GM18861 (cell line): Measurements from ENCODE around the gene FHL3.

Experiments
- ATAC-seq: cut with Tn5 transposase; IDR thresholded peaks from one replicate; pipeline ENCODE4 v1.9.1; 2021; ENCODE audit not compliant: unreplicated experiment

FHL3 gene

DNA sequence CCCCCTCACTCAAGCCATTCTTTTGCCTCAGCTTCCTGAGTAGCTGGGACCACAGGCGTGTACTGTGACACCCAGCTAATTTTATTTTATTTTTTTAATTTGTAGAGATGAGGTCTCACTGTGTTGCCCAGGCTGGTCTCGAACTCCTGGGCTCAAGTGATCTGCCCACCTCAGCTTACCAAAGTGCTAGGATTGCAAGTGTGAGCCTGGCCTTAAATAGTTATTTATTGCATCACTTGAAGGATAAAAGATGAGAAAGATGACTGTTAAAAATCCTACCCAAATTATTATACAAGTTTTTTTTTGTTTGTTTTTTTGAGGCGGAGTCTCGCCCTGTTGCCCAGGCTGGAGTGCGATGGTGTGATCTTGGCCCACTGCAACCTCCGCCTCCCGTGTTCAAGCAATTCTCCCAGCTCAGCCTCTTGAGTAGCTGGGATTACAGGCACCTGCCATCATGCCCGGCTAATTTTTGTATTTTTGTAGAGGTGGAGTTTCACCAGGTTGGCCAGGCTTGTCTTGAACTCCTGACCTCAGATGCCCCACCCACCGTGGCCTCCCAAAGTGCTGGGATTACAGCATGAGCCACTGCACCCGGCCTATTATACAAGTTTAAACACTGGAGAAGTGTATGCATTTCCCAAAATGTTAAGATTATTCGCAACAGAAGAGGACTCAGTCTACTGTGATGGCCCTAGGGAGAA, 9.6 kb upstream of the FHL3 start:
- no peak for ATAC-seq

DNA sequence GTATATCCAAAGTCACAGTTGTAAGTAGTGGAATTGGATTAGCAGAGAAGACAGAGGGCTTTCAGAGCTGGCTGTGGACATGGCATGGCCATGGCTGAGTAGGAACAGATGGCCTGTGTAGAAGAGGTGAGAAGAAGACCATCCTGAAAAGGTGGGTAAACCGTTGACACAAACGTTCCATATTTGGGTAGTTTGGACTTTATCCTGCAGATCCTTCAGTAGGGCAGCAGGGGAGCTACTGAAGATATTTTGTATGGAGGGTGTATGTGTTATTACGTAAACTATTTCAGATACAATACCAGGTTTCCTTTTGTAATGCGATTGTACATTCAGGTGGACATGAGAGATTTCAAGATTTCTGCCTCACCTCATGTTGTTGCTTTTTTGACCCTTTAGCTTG, 8.9 kb upstream of the FHL3 start:
- no peak for ATAC-seq

DNA sequence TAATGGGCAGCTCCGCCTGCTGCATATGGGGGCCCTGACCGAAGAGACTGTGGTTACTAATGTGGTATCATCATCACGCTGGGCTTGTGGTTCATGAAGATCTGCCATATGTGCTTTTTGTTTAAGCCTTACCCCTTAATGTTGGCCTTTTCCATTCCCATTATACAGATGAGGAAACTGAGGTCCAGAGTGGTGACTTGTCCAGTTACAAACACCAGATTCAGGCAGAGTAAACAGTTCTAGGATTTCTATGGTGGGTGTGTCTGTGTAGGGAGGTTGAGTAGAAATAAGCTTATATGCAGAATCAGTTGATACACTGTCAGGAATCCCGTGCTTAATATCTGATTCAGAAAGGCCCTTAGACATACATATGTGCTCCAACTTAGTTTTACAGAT, 7.9 kb upstream of the FHL3 start:
- no peak for ATAC-seq

DNA sequence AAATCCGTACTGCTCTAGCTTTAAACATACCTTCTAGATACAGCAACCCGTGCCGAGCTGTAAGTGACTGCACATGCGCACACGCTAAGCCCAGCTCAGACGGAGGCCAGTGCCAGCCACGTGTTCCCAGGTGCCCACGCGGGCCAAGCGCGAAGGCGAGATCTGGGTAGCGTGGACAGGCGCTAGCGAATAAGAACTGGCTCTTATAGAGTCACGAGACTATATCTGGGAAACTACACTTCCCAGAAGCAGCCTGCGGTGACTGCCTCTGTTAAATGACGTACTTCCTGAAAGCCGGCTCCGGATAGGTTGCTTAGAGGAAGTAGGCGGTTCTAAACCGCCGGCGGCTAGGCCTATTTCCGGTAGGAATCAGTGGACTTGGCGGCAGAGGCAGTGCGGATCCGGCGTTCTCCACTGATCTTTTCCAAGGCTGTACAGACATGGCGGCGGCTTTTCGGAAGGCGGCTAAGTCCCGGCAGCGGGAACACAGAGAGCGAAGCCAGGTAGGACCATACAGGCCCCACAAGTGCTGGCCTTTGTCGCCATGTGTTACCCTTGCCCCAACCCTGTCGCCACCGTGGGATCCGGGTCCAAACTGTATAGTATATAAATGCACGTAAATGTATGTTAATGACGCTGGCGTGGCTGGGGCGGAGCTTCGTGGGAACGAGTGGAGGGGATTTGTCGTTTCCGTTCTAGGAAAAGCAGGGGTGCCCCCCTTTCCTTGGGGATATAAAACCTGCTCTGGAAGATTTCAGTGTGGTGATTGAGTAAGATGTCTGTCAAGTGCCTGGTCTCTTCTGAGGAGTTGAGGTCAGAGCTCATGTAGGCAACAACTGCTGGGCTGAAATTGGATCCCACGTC, 7.3 kb upstream of the FHL3 start, which contains the start of gene UTP11:
TSS of gene UTP11 (plus strand) at position 372 of the 864 bp plus-strand sequence. CDS start at position 441, 69 bp downstream.
- peak; percentile 93 for ATAC-seq

DNA sequence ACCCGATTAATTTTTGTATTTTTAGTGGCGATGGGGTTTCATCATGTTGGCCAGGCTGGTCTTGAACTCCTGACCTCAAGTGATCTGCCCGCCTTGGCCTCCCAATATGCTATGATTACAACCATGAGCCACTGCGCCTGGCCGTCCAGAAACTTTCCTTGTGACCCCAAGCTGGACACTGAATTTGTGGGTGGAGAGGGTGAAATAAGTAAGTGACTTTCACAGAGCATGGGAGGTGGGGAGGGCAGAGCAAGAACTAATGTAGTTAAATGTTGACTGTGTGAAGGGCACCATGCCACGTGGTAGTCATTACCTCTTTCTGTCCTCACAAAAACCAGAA, 4.5 kb upstream of the FHL3 start:
- no peak for ATAC-seq

DNA sequence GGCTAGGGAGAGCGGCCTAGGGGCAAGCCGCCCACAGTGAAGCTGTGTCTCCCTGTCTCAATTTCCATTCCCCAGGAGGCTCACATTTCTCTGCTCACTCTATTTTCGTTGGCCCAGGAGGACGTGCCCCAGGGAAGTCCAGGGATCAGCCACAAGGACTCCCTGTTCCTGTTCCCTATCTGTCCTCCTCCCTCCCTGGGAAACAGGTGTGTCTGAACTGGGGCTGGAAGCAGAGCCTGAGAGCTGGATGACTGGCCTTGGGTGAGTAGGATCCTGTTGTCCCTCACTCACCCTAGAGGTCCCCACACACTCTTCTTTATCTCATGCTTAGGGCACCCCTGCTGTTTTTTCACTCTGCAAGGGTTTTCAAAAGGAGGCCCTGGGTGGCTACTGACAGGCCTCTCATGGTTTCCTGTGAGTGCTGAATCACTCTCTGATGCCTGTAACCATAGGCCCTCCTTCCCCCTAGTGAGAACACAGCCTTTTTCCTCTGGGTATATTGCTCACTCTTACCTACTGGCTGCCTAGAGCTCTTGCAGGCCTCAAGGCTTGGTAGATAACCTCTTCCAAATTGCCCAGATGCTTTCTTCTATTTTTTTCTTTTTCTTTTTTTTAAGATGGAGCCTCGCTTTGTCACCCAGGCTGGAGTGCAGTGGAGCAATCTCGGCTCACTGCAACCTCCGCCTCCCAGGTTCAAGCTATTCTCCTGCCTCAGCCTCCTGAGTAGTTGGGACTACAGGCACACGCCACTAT, 4.0 kb upstream of the FHL3 start:
- ATAC-seq, result no peak

DNA sequence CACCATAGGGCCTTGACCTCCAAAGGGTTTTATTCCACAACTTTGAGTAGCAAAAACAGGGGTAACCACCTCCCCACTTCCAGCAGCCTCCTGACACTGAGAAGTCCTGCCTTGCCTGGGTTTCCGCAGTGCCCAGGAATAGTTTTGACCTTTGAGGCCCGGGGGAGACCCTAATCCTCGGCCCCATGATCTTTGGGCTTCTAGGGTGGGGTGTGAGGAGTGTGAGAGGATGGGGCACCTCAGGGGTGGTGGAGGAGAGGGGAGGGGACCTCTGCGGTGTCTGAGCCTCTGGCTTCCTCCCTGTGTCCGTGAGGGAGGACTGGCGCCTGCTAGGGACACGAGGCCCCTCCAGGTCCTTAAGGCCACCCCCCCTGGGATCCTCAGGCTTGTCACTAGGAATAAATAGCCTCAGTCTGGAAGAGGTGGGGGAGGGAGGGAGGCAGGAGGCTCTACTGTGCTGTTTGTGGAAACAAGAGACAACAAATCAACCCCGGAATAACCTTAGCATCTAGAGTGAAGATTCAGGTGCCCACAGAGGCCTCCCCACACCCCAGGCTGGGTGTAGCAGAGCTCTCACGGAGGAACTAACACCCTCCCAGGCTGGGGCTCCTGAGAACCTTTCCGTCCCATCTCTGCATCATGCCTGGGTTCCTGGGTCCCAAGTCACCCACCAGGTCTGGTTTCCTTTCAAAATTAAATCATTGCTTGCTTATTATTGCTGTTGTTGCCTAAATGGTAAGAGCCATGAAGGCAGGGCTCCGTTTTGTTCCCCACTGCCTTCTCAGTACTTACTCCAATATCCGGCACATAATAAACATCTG, 904 bp upstream of the FHL3 start:
- no peak for ATAC-seq

DNA sequence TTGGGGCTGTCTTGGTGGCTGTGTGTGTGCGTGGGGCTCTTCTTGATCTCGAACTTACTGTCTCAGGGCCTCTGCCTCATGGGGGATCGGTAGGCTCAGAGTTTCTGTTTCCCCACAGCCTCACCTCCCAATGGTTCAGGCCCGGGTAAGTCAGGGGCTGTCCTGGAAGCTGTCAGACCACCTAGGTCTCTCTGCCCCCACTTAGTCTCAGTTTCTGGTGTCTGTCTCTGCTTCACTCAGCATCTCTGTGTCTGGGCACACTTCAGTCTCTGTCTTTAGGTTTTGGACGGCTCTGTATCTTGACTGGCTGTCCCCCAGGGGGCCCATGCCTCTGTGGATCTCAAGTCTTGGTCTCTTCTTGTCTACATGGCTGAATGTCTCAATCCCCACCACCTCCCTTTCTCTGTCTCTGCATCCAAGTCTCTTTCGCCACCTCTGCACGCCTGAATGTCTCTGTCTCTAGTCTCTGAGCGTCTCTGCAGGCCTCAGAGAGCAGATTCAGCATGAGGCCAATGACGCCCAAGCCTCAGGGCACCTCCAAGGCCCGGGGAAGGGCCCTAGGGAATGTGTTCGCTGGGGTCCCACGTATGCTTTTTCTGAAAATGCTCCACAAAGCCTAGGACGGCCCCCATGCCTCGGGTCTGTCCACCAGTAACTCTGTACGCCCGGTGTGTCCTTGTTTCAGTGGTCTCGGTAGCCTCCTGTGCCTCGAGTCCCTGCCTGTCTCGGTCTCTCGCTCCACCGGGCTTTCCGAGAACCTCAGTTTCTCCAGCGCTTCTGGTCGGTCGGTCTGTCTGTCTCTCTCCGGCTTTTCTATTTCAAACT, 818 bp downstream of the FHL3 start:
- ATAC-seq, result no peak

DNA sequence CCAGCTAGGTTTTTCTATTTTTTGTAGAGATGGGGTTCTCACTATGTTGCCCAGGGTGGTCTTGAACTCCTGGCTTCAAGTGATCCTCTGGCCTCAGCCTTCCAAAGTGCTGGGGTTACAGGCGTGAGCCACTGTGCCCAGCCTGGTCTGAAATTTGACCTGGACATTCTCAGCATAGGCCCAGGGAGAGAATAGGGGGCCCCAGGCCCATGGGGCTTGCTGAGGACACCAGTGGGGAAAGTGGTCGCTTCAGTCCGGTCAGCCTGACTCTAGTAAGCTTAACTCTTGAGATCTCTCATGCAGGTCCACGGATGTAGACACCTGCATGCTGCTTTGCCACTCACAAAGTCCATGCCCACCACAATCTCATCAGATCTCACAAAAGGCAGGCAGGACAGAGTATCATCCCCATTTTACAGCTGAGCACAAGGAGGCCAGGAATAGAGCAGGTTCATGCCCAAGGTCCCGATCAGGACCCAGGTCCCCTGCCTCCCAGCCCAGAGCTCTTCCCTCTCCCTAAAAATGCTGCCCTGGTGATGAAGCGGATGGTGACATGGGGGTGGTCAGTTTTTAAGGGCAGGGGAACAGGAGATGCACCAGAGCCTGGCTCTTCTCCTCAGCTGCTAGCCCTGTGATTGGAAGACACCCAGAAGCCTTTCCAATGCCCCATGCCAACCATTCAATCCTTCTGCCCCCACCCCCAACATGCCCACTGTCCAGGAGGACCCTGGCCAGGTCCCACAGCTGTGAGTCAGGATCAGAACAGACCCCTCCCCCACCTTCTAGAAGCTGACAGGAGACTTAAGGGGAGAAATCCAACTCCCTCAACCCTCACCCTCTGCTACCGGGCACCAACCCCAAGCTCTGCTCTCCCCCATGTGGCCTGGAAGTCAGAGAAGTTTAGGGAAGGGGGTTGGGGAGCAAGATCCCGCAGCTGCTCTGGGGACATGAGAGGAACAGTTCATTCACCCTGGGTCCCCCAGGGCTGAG, 1.8 kb downstream of the FHL3 start:
- no peak for ATAC-seq

DNA sequence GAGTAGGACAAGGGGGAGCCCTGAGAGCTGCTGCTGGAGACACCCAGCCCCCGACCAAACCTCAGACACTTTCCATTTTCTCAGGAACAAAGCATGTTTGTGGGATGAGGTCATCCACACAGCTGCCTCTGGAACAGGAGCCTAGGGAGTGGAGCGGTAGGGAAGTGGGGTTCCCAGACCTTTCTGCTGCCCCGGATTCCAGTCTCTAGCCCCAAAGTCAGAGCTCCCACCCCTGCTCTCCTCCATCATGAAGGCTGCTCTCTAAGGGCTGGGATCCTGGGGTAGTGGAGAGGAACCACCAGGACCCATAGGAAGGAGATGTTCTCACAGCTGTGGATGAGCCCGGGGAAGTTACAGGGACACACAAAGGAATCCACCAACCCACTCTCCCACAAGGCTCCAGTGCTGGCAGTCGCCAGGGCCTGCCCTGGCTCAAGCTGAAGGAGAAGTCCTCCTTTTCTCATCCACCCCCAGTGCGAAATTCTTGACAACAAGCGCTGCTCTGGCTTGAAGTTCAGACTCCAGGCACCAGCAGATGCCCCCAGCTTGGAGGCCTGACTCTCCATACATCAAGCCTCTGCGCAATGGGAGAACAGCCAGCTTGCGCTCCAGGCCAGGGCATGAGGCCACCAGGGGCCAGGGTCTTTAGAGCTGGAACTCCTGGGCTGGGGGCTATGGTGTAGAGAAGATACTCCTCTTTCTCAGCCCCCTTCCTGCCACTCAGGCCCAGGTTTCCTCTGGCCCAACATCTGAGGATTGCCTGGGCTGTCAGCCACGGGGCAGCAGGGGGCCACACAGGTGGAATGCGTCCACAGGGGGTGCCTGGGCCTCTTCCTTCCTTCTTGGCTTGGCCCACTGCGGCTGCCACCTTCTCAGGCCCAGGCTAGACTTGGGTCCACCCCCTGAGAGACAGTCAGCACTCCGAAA, 4.5 kb downstream of the FHL3 start:
- ATAC-seq, result no peak

DNA sequence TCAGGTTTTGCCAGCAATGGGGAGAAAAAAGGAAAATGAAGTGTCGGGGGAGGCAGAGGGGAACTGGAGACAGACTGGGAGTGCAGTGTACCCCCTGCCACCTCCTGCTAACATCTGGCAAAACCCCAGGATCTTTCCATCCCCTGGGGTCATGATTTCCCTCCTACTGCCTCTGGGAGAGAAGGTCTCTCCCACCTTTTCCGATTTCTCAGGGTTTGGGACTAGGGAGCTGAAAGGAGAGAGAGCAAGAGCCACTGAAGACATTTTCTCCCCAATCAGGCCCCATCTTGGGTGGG, 5.1 kb downstream of the FHL3 start:
- no peak for ATAC-seq

DNA sequence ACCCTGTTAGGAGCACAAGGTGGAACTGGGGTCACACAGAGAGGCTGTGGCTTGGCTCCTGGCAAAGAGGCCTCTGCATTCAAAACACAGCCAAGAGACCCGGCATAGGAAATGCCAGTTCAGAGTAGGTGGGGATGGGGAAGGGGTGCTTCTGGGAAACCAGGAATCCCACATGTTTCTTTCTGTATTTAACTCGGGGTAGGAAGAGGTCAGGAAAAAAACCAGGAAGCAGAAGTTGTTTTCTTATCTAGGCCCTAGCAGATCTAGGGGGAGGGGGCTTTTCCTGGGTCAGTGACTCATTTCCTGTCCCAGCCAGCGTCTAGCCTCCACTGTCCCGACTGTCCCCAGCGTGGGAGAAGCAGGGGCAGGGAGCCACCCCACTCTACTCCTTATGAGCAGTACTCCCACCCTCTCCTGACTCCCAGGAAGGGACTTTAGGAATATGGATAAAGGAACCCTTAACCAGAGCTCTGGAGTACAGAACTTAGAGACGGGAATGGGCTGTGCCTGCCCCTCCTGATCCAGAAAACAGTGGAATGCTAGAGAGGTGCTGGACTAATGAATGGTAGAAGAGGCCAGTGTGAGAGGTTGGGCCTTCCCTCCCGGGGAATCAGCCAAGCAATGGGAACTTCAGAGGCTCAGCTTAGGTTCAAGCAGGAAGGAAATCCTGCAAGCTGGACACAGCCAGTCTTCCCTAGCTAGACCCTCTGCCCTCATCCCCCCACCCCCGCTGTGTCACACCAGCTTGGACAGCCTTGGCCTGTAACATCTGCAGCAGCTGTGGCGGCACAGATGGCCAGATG, 5.7 kb downstream of the FHL3 start:
- no peak for ATAC-seq

DNA sequence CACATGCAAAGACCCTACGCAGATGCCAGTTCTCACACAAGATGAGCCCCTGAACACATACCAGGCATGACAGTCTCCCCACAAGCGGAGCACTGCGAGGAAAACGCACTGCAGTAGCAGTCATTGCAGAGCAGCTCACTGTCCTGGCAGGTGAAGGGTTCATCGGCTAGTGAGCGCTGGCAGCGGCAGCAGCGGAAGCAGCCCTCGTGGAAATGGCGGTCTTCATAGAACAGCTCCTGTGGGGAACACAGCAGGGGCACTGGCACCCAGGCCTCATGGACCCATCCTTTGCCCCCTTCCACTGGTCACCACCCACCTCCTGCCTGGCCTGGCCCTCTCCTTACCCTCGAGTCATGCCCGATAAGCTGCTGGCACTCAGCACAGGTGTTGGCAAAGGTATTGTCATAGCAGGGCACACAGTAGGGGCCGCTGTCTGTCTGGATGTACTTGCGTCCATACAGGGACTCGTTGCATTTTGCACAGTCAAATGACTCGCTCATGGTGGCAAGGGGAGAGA, 6.3 kb downstream of the FHL3 start:
- ATAC-seq, result no peak

DNA sequence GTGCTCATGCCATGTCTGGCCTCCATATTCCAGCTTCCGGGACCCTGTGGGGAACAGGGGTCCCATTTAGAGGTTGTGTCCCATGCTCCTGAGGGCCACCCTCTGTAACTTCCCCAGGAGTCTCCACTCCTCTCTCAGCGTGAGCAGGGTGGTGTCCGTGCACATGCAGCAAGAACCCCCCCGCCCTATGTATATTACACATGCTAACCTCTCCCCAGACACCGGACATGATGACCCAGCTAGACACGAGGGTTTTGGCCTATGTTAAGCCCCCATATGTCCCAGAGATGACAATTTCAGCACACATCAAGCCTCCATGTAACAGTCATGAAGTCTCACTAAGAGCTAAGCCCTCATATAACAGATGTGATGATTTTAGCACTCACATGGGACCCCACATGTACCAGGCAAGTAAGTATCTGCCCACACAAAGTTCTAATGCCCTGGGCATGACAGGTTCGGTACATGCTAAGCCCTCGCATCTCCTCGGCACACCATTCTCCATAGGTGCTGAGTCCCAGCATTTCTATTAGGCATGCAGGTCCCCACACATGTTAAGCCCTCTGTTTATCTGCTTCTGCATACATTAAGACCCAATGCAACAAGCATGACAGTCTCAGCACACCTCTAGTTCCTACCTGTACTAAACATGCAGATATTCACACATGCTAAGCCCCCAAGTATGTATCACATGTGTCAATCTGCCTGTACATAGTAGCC, 7.1 kb downstream of the FHL3 start:
- ATAC-seq, result no peak

DNA sequence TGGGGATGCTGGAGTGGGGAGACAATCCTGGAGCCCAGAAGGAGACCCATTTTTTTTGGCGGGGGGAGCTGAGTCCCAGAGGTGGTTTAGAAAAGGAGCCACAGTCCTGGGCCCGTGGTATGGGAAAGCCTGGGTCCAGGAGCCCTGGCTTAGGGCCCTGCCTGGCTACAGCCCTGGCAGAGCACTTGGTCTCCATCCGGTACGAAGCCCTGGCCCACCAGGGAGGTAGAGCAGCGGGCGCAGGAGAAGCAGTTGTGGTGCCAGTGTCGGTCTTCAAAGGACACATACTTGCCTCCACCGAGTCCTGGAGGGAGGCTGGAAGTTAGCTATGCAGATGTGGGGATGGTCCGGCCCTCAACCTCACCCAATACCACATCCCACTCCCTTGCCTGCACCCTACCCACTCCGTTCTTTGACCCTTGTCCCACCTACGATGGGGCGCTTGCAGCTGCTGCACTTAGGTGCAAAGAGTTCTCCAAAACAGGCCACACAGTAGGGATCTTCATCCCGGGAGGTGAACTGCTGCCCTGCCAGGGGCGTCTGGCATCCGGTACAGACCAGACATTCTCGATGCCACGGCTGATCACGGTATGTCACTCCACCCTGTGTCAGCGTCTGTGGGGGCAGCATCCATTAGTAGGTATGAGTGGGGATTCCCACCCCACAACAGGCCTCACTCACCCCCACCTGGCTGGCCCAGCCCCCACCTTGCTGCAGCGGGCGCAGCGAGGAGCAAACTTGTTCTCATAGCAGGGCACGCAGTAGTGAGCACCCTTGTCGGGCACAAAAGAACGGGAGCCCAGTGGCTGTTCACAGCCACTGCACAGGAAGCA, 7.8 kb downstream of the FHL3 start:
- ATAC-seq, result no peak
